ENCODE results near the gene HACD2.
"Not testable (repeated sequence)": the region's sequence is repeated elsewhere in the genome, so short reads cannot be mapped to it uniquely, and the experiment has no call there.

The HACD2 gene

GRCh38 chr3:123523023-123523412 lies 61.8 kb downstream of the HACD2 start:
- no peak for DNase-seq (ENCODE audit: low spot score)

- no peak for DNase-seq (ENCODE audit: low spot score)
Observed at GRCh38 chr3:123522320-123523022, 62.4 kb downstream of the HACD2 start.

GRCh38 chr3:123521179-123521969 lies 63.5 kb downstream of the HACD2 start:
- DNase-seq (ENCODE audit: low spot score), result no peak

- no peak for DNase-seq (ENCODE audit: low spot score)
Observed at GRCh38 chr3:123520656-123521055, 64.2 kb downstream of the HACD2 start.

DNA sequence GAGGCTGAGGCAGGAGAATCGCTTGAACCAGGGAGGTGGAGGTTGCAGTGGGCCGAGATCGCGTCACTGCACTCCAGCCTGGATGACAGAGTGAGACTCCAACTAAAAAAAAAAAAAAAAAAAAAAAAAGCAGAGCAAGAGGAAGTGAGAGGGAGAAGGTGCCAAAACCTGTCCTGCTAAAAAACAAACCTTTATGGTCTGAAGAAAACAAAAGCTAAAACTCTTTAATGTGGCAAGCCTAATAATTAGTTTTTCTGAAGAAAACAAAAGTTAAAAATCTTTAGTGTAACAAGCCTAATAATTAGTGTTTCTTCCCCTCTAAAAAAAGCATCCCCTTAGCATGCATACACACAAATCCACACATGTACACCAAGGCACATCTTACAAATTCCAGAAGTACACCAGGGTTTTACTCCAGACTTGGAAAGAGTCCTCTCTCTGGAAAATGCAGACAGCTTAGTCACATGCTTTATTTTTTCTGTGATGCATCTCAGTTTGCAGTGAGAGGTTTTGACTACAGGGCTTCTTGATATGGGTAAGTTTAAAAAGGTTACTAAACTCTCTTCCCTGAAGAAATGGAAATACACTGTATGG lies 65.9 kb downstream of the HACD2 start:
- DNase-seq (ENCODE audit: low spot score), result no peak

GRCh38 chr3:123511726-123512125 lies 73.1 kb downstream of the HACD2 start:
- DNase-seq (ENCODE audit: low spot score), result no peak

- no peak for DNase-seq (ENCODE audit: low spot score)
Observed at GRCh38 chr3:123511084-123511483, 73.8 kb downstream of the HACD2 start.

GRCh38 chr3:123508178-123508577 lies 76.7 kb downstream of the HACD2 start:
- no peak for DNase-seq (ENCODE audit: low spot score)

GRCh38 chr3:123505820-123506219 lies 79.0 kb downstream of the HACD2 start:
- no peak for DNase-seq (ENCODE audit: low spot score)

GRCh38 chr3:123503203-123503602 lies 81.7 kb downstream of the HACD2 start:
- DNase-seq (ENCODE audit: low spot score), result no peak

DNA sequence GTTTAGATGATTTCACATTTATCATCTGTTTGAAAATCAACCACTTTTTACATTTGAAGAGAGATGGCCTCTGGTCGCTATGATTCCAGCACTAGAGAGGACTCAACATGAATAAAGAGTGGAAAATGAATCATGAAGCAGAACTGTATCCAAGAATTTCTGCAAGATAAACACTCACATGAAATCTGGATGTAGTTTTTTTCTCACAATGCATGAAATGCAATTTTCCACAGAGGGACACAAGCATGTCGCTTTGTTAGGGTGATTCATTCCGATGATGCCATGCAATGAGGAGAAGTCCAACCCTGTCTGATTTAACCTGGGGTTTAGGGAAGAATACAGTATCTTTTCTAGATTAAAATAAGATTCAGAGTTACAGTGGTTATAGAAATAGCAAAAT lies 85.5 kb downstream of the HACD2 start:
- DNase-seq (ENCODE audit: low spot score), result no peak

- no peak for DNase-seq (ENCODE audit: low spot score)
Observed at GRCh38 chr3:123498761-123499160, 86.1 kb downstream of the HACD2 start.

DNA sequence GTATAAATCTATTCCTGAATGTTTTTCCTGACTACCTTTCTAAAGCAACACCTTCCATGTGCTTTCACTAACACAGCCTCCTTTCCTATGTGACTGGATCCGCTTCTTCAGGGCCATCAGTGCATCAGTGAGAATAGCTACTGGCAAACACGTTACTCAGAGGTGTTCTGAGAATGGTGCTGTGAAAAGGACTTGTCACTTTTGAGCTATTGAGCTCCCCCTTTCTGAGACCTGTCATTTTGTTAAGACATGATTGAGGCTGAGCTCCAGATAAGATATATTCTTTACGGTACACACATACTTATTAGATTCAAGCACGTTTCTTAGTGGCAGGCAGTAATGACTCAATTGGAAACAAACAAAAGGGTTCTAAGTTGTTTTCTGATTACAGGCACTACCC lies 90.9 kb downstream of the HACD2 start:
- DNase-seq (ENCODE audit: low spot score), result no peak

DNA sequence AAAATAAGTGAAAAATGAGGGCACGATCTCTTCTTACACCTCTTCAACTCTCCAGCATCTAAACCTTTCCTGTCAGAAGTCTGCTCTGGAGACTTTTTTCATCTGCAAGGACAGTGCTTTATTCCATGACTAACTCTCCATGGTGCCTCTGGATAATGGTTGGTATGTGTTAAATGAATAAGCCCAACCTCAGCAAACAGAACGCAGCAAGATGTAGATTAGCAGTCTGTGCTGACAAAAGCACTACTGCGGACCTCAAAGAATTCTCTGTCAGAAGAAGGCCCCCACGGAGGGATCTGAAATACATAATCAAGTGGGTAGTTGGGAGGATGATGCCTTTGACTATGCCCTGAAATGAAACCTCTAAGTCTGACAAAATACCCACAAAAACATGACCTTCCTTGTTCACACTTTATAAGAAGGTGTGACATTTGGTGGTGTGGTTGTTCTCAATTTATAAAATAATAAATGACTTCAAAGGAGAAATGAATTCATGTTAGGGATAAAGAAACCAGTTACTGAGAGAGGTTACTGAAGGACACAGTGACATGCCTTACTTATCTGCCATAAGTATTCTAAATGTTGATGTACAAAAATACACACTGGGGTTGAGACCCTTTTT lies 92.8 kb downstream of the HACD2 start:
- no peak for DNase-seq (ENCODE audit: low spot score)

GRCh38 chr3:123489400-123490004 lies 95.4 kb downstream of the HACD2 start:
- peak; percentile 72 for DNase-seq (ENCODE audit: low spot score)

GRCh38 chr3:123488645-123489347 lies 96.1 kb downstream of the HACD2 start:
- DNase-seq (ENCODE audit: low spot score), result no peak

- not testable (repeated sequence) for DNase-seq (ENCODE audit: low spot score)
Observed at GRCh38 chr3:123487063-123487462, 97.8 kb downstream of the HACD2 start.

DNA sequence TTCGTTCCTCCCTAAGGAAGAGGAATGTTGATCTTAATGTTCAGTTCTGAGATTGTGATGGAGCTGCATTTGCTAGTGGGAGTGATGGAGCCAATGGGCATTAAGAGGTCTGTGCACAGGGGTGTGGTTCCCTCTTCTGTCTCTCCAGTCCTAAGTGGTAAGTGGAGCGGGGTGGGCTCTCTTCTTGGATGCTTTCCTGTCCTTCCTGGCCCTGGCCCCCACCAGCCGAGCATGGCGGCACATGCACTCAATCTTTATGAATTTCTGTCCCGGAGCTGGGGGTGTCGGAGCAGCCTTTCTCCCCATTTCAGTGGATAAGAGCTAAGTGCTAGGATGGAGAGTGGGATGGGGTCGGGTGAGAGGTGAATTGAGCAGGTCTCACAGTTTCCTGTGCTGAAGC lies 98.4 kb downstream of the HACD2 start:
- DNase-seq (ENCODE audit: low spot score), result no peak

DNA sequence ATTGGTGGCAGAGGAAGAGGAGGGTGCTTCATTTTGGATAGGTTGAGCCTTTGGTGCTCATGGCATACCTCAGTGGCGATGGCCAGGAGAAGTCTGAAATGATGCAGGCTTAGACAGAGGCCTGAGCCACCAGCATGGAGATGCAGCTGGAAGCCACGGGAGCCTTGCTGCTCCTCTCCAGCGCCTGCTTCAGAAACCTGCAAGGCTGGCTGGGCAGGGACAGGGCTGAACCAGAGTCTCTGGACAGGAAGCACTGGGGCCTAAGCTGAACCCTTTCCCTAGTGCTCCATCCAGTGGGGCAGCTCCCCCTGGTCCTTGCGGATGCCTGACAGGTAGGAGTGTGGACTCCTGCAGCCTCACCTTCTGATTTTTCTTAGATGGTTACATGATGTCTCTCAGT lies 99.3 kb downstream of the HACD2 start:
- no peak for DNase-seq (ENCODE audit: low spot score)

GRCh38 chr3:123483146-123483545 lies 101.7 kb downstream of the HACD2 start:
- DNase-seq (ENCODE audit: low spot score), result no peak

DNA sequence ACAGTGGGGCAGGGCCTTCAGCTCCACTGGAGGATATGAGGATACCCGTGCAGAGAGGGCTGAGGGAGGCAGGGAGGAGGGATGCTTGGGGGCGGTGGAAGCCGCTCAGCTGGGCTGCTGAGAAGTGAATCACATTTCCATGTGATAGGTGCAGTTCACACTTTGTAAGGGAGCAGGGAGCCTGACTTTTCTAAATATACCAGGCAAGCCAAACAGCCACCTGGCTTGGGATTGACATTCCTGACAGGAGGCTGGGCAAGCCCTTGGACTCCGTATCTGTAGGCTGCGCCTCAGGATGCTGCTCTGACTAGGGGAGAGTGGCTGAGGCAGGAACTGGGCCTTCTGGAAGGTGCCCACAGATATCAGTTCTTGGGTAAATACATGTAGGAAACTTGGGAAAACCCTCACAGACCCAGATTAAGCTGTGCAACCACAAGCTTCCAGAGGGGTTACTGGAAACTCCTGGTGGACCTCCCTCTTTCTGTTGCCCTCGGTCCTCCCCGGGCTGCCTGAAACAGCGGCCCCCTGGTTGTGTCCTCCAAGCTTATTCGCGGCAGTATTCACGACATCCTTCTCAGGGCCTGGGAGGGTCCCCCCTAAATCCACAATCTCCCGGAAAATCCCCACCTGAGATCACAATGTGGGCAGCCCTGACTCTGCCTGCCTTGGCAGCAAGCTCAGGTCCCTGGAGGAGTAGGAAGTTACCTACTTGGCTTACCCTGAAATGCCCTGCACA lies 103.0 kb downstream of the HACD2 start:
- DNase-seq (ENCODE audit: low spot score), result no peak

All from HuH-7 (cell line).